ENCODE measurements around the gene PER2.

Gene PER2

DNA sequence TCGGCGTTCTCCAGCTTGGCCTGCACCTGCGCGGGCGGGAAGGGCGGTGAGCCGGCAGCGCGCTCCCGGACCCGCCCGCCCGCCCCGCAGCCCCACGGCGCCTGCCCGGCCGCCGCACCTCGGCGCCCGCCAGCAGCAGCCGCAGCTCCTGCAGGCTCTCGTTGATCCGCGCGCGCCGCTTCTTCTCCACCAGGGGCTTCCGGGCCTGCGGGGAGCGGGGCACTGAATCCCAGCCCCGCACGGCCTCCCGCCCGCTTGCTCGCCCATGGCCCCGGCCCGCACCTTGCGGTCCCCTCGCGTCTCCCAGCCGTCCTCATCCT lies 48.9 kb downstream of the PER2 start:
- TF ChIP-seq, protein P1, sequence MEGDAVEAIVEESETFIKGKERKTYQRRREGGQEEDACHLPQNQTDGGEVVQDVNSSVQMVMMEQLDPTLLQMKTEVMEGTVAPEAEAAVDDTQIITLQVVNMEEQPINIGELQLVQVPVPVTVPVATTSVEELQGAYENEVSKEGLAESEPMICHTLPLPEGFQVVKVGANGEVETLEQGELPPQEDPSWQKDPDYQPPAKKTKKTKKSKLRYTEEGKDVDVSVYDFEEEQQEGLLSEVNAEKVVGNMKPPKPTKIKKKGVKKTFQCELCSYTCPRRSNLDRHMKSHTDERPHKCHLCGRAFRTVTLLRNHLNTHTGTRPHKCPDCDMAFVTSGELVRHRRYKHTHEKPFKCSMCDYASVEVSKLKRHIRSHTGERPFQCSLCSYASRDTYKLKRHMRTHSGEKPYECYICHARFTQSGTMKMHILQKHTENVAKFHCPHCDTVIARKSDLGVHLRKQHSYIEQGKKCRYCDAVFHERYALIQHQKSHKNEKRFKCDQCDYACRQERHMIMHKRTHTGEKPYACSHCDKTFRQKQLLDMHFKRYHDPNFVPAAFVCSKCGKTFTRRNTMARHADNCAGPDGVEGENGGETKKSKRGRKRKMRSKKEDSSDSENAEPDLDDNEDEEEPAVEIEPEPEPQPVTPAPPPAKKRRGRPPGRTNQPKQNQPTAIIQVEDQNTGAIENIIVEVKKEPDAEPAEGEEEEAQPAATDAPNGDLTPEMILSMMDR (IDR thresholded peaks at IDR 0.05; ENCODE audit: low read depth, low read length, missing control alignments) = no peak
- no peak for DNase-seq (ENCODE audit: low read depth)
- peak overlapping the region; percentile 56 for H3K4me3 ChIP-seq (ENCODE audit: low read depth, low read length)

DNA sequence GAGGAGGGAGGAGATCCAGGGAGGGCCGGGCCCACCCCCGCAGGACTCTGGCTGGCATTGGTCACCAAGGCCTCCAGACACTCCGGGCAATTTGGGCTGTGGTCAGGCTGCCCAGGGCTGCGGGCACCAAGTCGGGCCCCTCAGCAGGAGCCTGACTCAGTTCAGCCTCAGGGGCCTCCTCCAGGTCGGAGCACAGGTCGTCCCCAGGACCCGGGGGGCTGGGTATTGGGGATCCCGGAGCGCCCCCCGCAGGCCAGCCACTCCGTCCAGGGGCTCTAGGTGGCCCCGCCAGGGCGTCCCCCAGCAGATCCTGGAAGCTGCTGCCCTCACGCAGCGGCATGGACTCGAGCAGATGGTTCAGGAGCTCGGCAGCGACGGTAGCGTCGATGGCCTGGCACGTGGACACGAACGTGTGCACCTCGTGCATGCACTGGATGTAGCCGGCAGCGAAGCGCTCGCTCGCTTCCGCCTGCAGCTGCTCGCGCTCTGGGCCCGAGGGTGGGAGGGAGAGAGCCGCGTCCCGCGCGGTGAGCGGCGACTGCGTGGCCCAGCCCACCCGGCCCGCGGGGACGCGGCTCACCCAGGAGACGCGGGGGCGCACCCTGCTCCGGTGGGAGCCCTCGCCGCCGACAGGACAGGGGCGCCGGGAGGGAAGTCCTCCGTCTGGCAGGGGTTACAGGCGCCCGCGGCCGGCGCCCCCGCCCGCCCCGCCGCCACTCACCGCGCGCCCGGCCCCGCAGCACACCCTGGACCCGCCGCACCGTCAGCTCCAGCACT lies 49.5 kb downstream of the PER2 start:
- H3K4me3 ChIP-seq (ENCODE audit: low read depth, low read length) = no peak overlapping the region; the same call in 1 of the 2 replicates
- TF ChIP-seq, protein P1 (IDR thresholded peaks at IDR 0.05; ENCODE audit: low read depth, low read length, missing control alignments) = peak; percentile 9
- DNase-seq (ENCODE audit: low read depth) = no peak

DNA sequence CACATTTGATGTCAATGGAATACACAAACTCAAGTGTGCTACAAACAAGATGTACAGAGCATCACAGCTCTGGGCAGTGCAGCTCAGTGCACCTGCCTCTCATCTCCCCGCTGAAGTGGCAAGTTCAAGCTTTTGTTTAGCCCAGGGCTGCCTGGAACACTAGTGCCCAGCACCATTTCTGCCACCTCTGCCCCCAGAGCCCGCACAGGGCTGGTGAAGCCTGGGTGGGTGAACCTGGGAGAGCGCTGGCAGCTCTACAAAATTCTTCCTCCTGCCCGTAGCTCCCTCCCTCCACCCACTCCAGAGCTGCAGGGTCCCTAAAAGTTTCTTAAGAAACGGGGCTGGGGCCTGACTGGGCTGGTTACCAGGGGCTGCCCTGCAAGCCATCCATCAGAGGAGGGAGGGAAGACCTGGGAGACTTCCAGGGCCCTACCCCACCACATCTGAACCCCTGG lies 50.1 kb downstream of the PER2 start:
- DNase-seq (ENCODE audit: low read depth) = no peak
- no peak overlapping the region for H3K4me3 ChIP-seq (ENCODE audit: low read depth, low read length)
- TF ChIP-seq, protein P1 (IDR thresholded peaks at IDR 0.05; ENCODE audit: low read depth, low read length, missing control alignments) = no peak

DNA sequence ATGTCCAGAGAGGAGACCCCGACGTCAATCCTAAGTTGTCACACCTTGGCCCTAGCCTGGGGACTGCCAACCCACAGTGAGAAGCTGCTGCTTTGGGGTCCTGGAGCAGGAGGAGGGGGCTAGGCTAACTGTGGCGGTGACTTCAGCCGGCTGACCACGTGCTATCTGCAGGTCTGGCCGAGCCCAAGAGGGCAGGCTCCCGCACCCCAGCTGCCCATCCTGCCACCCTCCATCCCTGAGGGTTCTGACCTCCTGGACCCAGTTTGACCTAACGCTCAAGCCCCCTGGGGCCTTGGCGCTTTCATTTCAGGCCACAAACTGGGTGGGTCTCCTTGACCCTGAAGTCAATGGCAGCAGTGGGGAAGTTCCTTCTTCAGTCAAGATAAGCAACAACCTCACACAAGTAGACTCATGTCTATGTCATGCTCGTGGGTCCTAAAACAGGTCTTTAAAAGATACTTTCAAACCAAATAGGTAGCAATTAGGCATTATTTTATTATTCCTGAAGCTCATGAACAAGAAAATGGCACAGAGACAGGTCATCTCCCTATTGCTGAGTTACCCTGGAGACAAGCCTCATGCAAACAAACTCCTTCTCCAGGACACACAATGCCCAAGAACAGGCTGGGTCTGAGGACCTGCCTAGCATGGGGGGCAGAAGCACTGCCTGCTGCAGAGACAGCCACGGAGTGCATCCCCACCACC lies 50.8 kb downstream of the PER2 start:
- DNase-seq (ENCODE audit: low read depth) = no peak
- TF ChIP-seq, protein P1 (IDR thresholded peaks at IDR 0.05; ENCODE audit: low read depth, low read length, missing control alignments) = no peak
- no peak overlapping the region for H3K4me3 ChIP-seq (ENCODE audit: low read depth, low read length)

DNA sequence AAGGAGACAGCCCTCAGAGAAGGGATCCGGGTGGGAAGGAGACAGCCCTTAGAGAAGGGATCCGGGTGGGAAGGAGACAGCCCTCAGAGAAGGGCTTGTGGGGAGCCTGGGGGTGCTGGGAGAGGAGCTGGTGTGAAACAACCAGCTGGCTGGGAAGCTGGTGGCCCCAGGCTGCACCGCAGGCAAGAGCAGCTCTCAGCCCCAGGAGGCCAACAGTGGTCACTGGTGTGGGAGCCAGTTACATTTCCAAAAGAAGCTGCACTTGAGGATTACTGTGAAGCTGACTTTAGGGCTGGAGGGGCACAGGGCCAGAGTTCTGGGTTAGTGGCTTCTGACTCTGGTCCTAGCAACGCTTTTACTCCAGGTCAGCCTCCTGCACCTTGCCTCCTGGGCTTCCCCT lies 51.8 kb downstream of the PER2 start:
- TF ChIP-seq, protein P1 (IDR thresholded peaks at IDR 0.05; ENCODE audit: low read depth, low read length, missing control alignments) = no peak
- no peak for DNase-seq (ENCODE audit: low read depth)
- H3K4me3 ChIP-seq (ENCODE audit: low read depth, low read length) = no peak overlapping the region

DNA sequence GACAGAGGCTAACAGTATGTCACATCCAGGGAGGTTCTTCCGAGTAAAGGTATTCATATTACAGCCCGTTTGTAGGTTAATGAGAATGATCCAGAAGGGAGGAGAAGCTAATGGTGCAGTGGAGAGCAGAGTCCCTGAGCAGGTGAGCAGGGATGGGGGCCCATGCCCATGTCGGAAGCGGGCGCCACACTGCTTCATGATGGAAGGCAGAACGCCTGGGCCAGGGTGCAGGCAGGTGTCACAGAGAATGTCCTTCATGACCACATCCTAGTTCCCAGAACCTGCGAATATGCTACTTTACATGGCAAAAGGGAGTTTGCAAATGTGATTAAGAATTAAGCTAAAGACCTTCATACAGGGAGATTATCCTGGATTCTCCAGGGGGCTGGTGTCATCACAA lies 52.6 kb downstream of the PER2 start:
- no peak for DNase-seq (ENCODE audit: low read depth)
- TF ChIP-seq, protein P1 (IDR thresholded peaks at IDR 0.05; ENCODE audit: low read depth, low read length, missing control alignments) = no peak
- H3K4me3 ChIP-seq (ENCODE audit: low read depth, low read length) = no peak overlapping the region

Data from GM12864 (cell line).